Fibroblast of the conjunctiva (primary cell): ENCODE measurements around the gene TCEANC2.
"Not testable (repeated sequence)": the region's sequence is repeated elsewhere in the genome, so short reads cannot be mapped to it uniquely, and the experiment has no call there.

ENCODE experiments used
- DNase-seq: peaks from one replicate; pipeline ENCODE4 v3.0.0-alpha.2; 2010; ENCODE audit warnings: low read depth

The TCEANC2 gene

DNA sequence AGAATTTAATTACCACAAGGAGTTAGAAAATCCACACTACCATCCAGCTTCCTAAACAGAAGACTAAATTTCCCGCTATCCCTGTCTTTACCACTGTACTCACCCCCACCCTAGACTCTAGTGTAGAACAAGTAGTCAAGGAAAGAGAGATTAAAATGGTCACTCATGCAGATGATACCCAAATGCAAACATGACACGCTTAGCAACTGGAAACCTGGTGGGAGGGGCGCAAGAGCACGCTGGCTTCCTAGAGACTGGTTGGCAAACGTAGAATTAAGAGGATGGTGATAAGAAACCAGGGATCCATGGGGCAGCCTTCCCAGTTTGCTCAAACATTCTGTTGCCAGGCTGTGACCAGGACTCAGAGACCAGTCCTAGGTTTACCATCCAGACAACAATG is 25.6 kb upstream of the TCEANC2 start:
- DNase-seq: no peak

DNA sequence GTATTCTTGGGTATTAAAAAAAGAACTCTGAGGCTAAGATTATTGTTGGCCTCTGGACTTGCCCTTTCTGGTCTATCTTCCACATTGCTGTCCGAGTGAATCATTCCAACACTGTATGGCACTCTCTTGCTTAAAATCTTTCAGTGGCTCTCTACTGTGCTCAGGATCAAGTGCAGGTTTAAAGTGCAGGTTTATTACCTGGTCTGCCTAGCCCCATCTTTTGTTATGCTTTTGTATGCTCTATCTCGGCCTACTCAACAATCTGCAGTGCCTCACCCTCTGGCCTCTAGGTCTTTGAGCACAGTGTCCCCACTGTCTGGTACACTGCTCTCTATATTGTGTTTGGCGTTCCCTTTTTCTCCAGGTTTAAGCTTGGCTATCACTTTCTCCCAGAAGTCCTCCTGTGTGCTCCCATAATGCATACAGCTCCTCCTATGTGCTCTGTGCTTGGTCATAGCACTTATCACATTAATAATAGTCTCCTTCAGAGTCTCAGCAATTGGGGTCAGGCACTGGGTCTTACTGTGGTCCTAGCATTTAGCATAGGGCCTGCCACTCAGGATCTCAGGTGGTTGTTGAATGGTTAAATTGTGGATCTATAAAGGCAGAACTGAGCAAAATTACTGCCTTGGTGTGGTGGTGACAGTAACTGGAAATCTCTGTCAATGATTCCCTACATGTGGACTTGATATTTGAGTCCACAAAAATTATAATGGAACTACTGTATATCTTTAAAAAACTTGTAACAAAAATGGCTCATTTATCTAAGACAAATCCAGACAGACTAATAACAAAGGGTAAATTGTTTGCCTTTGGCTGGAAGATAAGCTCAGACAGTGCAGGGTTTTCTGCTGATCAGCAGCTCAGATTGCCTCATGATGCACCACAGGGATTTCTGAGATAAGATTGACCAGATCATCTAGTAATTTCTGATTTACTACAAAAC is 24.8 kb upstream of the TCEANC2 start:
- no peak for DNase-seq

DNA sequence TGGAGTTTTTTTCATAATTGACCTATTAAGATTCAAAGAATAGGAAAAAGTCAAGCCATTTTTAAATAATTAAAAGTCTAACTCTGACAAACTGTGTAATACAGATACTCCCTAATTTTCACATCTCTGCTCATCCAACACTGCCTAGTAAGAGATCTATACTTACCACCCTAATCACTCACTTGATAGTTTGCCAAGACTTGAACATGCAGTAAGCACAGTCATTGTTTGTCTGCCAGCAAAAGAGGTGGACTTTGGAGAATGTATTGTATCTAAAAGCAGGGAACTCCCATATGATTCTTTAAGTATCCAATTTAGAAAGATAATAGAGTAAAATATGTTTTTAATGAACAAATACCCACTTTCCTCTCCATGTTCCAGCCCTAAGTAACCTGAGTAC is 15.9 kb upstream of the TCEANC2 start:
- DNase-seq: no peak

DNA sequence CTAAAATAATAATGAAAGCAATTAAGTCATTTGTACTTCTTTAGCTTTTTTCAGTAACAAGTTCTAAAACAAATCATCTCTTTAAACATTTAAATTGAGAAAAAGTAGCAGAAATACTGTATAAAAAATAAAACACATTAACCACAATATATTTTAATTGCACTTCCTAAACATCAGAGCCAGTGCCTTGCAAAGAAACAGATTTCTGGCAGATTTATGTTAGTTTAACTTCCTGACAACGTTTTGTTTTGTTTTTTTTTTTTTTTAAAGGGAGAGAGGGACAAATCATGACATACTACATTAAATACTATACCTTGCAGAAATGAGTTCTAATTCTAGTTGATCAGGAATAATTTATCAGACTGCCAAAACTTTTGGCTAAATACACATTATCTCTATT is 11.6 kb upstream of the TCEANC2 start:
- DNase-seq: no peak

DNA sequence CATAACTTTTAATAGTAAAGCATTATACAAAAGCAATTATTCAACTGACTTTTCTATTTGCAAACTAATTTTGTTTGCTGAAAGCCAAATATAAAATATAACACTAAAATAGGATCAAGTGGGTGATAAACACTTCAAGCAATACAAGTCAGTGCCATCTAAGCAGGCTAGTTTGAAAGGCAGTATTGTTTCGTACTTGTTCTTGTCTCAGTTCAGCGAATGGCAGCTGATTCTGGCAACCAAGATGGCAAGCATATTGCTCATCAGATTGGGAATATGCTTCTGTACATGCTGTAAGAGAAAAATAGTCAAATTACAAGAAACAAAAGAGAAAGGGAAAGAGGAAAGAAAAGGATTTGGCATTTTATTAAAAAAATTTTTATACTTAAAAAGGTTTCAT is 7.9 kb upstream of the TCEANC2 start:
- DNase-seq: no peak

DNA sequence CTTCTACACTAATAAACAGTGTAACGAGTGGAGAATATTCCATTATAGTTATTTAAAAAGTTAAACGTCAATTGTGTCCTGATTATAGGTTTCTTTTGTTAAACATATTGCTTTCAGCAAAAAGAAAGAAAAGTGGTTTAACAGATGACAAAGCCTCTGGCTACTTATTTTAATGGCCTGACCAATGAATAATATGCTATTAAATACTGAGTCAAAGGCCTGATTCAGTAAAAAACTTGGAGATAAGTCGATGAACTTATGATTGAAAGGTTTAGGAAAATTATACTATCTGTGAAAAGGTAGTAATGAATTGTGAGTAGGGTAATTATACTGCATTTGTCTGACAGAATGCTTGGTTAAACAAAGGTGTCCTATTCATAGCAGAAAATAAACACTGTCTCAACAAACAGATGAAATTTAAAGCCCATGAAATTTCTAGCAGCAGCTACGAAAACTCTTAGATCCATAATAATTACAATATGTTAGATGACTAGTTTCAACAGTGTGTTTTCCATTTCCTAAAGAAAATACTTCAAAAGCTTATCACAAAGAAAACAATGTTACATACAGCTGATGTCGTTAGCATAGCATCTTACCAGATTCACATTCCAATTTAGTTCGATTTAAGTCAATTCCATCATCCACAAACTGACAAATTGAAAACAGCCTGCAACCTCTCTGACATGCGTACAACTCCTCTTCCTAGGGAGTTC is 6.6 kb upstream of the TCEANC2 start:
- no peak for DNase-seq

DNA sequence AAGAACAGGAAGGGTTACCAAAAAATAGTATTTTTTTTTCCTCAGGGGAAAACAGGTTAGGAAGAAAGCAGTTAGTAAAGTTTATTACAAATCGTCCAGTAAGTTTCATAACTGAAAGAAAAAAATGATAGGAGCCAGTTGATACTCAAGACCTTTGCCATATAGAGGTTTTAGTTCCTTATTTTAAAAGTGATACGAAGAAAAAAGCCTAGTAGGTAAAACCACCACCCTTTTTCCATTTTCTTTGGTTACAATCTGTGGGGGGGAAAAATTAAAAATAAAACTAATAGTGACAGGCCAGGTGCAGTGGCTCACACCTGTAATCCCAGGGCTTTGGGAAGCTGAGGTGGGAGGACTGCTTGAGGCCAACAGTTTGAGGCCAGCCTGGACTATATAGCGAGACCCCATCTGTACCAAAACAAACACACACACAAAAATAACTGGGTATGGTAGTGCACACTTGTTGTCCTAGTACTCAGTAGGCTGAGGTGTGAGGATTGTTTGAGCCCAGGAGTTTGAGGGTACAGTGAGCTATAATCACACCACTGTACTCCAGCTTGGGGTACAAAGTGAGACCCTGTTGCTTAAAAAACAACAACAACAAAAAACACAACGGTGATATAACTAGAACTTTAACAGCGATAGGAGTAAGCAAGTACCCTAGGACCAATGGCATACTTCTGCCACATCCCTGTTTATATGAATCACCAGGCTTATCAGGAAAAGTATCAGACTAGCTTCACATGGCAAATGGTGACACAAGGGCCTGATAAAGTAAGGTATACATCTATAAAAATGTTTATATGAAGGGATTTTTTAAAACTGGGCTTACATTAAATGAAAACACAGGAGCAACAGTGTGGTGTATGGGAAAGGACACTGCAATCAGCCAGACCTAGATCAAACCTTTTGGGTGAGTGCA is 5.8 kb upstream of the TCEANC2 start:
- DNase-seq: no peak

DNA sequence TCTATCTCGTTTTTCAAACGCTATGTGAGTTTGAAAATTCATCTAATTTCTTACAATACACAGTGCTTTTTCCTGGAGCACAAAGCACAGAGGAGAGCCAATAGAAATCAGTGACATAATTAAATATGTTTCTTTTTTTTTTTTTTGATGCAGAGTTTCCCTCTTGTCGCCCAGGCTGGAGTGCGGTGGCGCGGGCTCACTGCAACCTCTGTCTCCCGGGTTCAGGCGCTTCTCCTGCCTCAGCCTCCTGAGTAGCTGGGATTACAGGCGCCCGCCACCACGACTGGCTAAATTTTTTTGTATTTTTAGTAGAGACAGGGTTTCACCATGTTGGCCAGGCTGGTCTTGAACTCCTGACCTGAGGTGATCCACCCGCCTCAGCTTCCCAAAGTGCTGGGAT is 3.0 kb upstream of the TCEANC2 start:
- DNase-seq: not testable (repeated sequence)

DNA sequence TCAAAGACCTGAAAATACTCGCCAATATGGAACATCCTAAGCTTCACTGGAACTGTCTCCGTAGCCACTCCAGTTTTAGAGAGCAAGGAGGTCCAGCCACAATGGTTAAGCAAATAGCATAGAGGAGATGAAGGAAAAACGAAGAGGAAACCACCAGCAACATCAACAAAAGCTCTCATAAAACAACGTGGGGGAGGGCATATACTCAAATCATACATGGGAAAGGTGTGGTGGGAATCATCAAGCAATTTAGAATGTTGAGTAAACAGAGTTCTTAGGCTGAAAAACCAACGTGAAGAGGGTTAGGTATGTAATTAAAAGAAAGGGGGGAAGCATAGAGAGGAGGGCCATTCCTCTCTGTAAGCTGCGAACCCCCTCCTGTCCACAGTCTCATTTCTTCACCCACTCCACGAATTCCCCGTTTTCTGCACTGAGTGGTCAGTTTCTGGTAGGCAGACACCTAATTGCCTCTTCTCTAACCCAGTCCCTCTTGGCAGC is 1.4 kb upstream of the TCEANC2 start:
- no peak for DNase-seq

DNA sequence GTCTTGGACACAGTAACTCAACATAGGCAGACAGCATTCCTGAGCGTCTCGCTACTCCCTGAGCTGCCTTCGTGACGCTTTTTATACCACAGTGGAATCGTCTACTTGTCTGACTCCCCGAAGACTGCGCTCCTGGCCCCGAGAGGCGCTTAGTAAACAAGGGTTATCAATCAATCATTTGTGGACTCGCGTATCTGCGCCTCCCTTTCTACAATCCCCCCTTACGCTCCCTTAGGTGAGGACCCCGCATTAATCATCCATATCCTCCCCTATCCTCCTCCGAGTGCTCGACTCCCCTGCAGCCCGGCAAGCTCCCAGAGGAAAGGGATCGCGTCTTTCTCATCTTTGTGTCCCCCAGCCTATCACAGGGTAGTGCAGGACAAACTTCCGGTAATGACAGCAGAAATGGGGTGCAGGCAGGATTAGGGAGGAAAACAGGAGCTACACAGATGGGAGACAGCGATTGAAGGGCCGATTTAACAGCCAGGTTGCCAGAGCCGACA is 926 bp upstream of the TCEANC2 start:
- DNase-seq: no peak

DNA sequence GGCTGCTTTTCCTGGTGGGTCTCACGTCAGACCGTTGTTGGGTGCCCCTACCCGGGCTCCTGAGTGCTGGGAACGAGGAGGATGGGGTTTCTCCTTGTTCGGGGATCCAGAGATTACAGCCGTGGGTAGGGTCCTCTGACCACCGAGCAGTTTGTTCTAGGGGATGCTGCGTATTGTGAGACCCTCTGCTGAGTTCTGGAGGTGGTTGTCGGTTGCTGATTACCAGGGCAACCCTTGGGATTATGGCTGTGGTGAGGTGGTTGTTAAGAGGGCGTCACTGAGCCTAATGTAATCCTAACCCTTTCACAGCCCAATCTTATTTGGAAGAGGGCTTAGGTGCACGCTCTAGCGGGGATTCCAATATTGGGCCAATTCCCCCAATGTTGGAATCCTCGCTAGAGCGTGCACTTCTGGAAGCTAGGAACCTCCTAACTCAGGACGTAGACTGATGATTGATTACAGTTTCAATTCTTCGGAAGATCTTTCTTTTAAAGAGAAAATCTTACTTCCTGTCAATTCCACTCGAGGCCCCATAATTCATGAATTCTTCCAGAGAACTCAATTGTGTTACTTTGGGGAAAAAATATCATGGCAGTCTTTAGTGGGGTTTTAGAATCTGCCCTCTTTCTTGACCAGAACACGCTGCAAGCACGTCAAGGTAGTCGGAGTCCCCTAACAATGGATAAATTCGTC is 483 bp downstream of the TCEANC2 start:
- DNase-seq: no peak

DNA sequence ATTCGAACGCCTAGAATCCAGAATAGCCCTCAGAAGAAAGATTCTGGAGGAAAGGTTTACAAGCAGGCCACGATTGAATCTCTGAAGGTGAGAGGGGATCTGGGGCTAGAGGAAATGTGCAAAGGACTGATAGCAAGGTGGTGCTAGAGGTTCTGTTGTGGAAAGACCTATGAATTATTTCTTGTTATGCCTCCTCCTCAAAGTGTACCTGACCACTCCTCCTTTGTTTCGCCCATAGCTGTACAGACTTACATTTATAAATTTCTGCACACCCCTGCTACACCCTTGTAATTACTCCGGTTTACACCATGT is 986 bp downstream of the TCEANC2 start:
- no peak for DNase-seq

DNA sequence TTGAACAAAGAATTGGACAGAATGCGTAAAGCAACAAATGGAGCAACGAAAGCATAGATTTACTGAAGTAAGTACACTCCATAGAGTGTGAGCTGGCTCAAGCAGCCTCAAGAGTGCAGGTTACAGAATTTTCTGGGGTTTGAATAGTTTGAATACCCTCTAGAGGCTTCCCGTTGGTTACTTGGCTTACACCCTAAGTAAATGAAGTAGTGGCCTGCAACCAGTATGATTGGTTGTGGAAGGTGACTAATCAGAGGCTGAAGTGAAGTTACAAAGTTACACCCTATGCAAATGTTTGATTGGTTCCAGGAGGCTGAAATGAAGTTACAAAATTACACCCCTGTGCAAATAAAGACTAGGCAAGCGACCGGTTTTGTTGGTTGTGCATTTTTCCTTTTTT is 10.9 kb downstream of the TCEANC2 start:
- DNase-seq: no peak

DNA sequence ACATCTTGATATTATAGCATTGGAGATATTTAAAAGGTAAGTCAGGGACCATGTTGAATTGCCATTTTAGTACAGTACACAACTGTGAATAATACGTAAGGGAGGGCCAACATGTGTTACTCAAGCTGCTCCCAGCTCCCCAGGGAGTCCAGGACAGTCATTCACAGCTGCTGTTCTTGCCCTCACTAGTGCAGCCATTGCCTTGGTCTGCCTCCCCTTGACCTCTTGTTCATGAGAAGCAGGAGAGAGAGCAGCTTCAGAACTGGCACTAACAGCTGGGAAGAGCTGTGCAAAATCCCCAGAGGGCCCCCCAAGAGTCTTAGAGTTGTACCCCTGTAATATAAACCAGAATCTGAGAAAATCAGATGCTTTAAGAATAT is 16.4 kb downstream of the TCEANC2 start:
- DNase-seq: no peak

DNA sequence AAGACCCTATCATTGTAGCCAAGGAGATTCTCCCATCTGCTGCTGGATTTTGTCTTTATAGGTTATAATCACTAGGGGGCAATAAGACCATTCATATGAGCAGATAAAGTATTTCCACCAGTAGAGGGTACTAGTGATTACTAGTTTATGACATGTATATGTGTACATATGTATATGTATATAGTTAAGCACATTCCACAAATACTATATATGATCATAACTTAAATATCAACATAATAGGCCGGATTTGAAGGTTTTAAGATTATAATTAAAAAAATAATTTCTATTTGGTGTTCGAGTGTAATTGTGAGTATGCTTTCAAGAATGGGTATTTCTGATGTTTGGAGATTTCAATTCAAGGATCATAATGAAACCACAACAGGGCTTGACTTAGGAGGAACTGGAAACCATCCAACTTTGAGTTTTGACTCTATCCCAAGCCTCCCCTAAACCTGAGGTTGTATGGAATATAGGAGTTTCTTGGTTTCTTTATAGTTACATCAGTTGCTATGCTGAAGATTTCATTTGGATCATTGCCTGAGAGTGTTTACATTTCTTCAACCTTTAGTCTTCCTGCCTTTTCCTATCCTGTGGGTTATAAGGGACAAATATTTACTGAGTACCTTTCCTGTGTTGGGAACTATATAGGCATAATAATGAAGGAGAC is 16.9 kb downstream of the TCEANC2 start:
- DNase-seq: peak; percentile 35

DNA sequence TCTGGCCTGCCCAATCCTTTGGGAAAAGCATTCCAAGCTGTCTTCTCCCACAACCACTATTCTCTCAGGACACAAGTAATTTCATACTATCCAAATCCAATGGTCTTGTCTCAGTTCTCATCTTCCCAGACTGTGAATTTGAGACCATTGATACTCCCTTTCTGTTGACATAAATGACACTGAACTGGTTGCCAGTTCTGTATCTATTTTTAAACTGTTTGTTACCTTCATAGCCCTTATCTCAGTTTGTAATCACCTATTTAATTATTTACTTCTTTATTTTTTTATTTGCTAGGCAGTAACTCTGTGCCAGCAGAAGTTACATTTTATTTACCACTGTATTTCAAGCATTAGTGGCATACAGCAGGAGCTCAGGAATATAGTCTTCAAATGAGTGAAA is 24.0 kb downstream of the TCEANC2 start:
- DNase-seq: no peak

DNA sequence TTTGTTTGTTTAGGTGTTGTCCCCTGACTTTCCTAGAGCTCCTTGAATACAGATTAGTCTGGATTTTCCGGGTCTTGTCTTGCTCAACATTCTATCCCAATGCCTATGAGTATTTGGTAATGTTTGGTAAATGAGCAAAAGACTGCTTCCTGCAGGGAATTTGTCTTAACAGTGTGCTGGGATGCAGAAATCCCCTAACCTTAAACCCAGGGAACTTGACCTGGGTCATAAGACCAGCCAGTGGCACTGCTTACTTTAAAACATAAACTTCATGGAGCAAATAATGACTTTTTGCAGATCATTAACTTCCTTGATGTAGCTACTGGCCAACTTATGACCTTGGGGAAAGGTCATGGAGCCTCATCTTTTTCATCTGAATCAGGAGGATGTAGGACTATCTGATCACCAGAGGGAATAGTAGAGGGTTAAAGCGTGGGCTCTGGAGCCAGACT is 27.2 kb downstream of the TCEANC2 start:
- no peak for DNase-seq

DNA sequence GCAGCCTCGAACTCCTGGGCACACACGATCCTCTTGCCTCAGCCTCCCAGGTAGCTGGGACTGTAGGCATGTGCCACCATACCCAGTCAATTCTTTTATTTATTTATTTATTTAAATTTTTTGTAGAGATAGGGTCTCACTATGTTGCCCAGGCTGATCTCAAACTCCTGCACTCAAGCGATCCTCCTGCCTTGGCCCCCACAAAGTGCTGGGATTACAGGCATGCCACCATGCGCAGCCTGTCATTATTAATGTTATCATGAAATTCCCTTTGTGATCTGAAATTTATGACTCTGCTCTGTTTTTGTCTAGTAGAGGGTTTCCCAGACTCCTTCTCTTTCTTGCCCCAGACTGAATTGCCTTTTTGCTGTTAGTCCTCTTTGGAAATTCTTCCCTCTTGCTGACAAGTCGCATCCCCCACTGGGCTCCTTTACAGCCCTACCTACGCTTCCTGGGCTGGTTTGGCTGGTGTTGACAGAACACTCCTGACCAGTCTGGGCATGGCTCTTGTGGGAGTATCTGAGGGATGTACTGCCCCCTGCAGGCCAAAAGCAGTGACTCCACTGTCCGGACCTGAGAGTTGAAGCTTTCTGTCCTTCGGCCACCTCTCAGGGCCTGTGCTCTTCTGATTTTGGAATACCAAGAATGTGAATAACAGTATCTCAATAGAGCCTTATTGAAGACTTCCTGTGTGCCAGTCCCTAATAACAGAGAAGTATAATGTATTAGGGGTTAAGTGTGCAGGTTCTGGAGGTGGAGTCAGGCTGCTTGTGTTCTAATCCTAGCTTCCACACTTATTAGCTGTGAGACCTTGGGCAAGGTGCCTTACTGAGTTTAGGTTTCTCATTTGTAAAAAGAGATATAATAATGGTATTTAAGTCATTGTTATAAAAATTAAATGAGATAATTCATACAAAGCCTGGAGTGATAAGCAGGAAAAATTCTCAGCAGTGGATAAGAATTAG is 28.2 kb downstream of the TCEANC2 start:
- peak; percentile 51 for DNase-seq

DNA sequence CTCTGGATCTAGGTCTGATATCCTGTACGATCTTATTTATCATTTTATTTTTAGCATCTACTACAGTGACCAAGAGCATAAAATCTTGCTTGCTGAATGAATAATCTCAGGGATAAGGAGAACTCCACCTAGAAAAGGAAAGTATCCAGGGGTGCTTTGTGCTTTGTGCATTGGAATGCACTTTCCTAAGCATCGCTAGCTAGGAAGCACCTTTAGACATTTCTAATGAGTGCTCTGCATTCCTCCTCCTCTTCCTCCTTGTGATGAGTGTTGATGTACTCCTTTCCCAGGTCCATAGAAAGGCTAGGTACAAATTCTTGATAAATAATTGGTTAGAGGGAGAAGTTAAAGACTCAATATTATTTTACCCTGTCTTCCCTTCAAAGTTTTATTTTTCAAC is 31.4 kb downstream of the TCEANC2 start:
- DNase-seq: no peak

DNA sequence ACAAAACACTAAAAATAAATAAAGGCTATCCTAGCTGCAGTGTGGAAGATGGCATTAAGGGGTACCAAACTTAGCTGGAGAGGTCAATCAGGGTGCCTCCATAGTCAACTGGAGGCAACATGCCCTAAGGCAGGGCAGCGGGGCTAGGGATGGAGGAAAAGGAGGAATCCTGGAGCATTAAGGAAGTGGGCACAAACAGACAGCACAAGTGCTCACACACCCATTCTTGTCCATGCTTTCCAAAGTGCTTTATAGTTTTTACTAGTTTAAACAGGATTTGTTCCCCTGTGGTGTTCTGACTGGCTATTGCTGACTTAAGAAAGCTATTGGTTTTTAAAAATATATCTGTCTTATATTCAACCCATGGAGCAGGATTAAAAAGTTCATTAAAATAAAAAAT is 33.3 kb downstream of the TCEANC2 start:
- no peak for DNase-seq
